Right lobe of liver (tissue), 6 donors: ENCODE results near the gene VAMP8. TPM values are rescaled to one million over a fixed set of nuclear protein-coding genes. Genes with fewer than 3 reads are reported as not detected.
A peak's percentile ranks its signal among the peaks of the same experiment; 100 is the strongest.
"Not testable (repeated sequence)": the region's sequence is repeated elsewhere in the genome, so short reads cannot be mapped to it uniquely, and the experiment has no call there.

ENCODE experiments used
- ATAC-seq, 4 donors: fragments of 200-7000 bp; cut with Tn5 transposase; one replicate each; pipeline ENCODE4 v1.9.1; 2020; ENCODE audit warnings: mild to moderate bottlenecking in 4 of 4, moderate library complexity in 4 of 4
- DNase-seq, 3 donors: peaks; one replicate each; pipeline ENCODE4 v3.0.0-alpha.2; 2020
- H3K27ac ChIP-seq, 3 donors: fragments of 200-600 bp; one replicate each; pipeline ENCODE4 v1.8.0; 2022
- H3K27me3 ChIP-seq, 2 donors: fragments of 200-600 bp; one replicate each; pipeline ENCODE4 v1.8.0; 2022
- H3K36me3 ChIP-seq, 4 donors: fragments of 200-600 bp; sonication (generic) in 1 of 4; one replicate each; pipeline versions ENCODE4 v1.5.1 to v1.8.0; 2017 to 2022; ENCODE audit warnings: control low read depth in 1 of 4
- H3K4me1 ChIP-seq, 4 donors: fragments of 200-600 bp; sonication (generic) in 1 of 4; one replicate each; pipeline versions ENCODE4 v1.5.1 to v1.8.0; 2017 to 2022; ENCODE audit warnings: control low read depth in 1 of 4
- H3K4me3 ChIP-seq, 3 donors: fragments of 200-600 bp; one replicate each; pipeline ENCODE4 v1.8.0; 2022
- H3K9me3 ChIP-seq, 4 donors: fragments of 200-600 bp; sonication (generic) in 1 of 4; one replicate each; pipeline versions ENCODE4 v1.5.1 to v1.8.0; 2017 to 2022; ENCODE audit warnings: control low read depth in 1 of 4
- CTCF ChIP-seq, 4 donors: fragments of 200-600 bp in 3 of 4; fragments of 450-650 bp in 1 of 4; IDR thresholded peaks; one replicate each; pipeline versions ENCODE4 v1.5.1 to v1.8.0; 2016 to 2022; ENCODE audit warnings: antibody characterized with exemption in 4 of 4, mild to moderate bottlenecking in 2 of 4
- POLR2A ChIP-seq: fragments of 450-650 bp; IDR thresholded peaks from one replicate; pipeline ENCODE4 v1.6.1; 2017; ENCODE audit warnings: antibody characterized with exemption, mild to moderate bottlenecking
- WGBS: methylation state at CpG from one replicate; pipeline ENCODE4 v1.1.6; 2018; ENCODE audit warnings: low coverage, low lambda C conversion rate; ENCODE audit not compliant: insufficient coverage; ENCODE audit errors: missing lambda C conversion rate; 5-methylcytosine and 5-hydroxymethylcytosine counted together
- intact Hi-C, 2 donors: fragments of 100-400 bp; cut with DNase I; formaldehyde crosslinking; loops; one replicate each; pipeline versions ENCODE4 v1.11.2 to v1.14.1; 2022
- total RNA-seq, 6 experiments: library from RNA; depleted of rRNA in 2 of 6; stranded (reverse); fragments of >200 nt in 2 of 6; fragmentation: NEBNext Ultra II Directional in 3 of 6; extraction: Animal tissue kit (Norgen Biotek cat#: 25700) in 3 of 6; gene quantifications; one replicate each; pipeline versions ENCODE4 v1.1.0 to v1.2.4, GENCODE V29; 2016 to 2023
- donor health status: DM: no; HTN: yes; CAD: no.
- donor health status: DM: no; HTN: no; CAD: no.
- donor health status: DM: no; HTN: no; CAD: no.
- donor health status: DM: no; HTN: yes; CAD: no.
- donor health status: DM: no; HTN: yes; CAD: no.

Gene VAMP8
- total RNA-seq, 6 experiments from 2014 or later: 59.5 to 107 (median 74.5) TPM

GRCh38 chr2:85600235-85600575 lies 22.8 kb downstream of the VAMP8 start:
- no peak for DNase-seq
- H3K27ac ChIP-seq: no peak overlapping the region
- intact Hi-C loops: no loop called here
- peaks cover 0 to 26% (median 3%) of the 10 kb centered on the region in 4 donors for H3K36me3 ChIP-seq
- no peaks in the 10 kb centered on the region for H3K9me3 ChIP-seq
- TF ChIP-seq POLR2A (no peak), CTCF (IDR thresholded peaks at IDR 0.05) (no peak)
- ATAC-seq: no peak
- WGBS: 90% methylated on average over 2 of the region's 3 CpGs
- peaks cover 0 to 51% (median 22%) of the 10 kb centered on the region in 4 donors for H3K4me1 ChIP-seq
- H3K4me3 ChIP-seq: no peak overlapping the region
- no peaks in the 10 kb centered on the region for H3K27me3 ChIP-seq

GRCh38 chr2:85600951-85601770 lies 23.8 kb downstream of the VAMP8 start:
- Histone ChIP-seq H3K27me3 (no peaks in the 10 kb centered on the region), H3K27ac (no peak overlapping the region), H3K4me1 (peaks cover 0 to 57% (median 25%) of the 10 kb centered on the region in 4 donors), H3K9me3 (no peaks in the 10 kb centered on the region), H3K36me3 (peaks cover 0 to 26% (median 3%) of the 10 kb centered on the region in 4 donors), H3K4me3 (peak overlapping the region; percentile 67 to 83 (median 81))
- DNase-seq: no peak
- TF ChIP-seq CTCF (IDR thresholded peaks at IDR 0.05) (no peak), POLR2A (no peak)
- ATAC-seq: no peak
- 63% methylated on average over 3 of the region's 6 CpGs for WGBS
- intact Hi-C loops: no loop called here

- ATAC-seq: peak; percentile 54 to 74 (median 69)
- Histone ChIP-seq H3K36me3 (peaks cover 0 to 26% (median 3%) of the 10 kb centered on the region in 4 donors), H3K9me3 (no peaks in the 10 kb centered on the region), H3K27ac (peak overlapping the region; percentile 72 to 78 (median 74)), H3K4me3 (peak overlapping the region; percentile 67 to 83 (median 81)), H3K4me1 (peaks cover 0 to 52% (median 21%) of the 10 kb centered on the region in 4 donors), H3K27me3 (no peaks in the 10 kb centered on the region)
- TF ChIP-seq CTCF (IDR thresholded peaks at IDR 0.05): no peak
- TF ChIP-seq POLR2A: no peak
- intact Hi-C loops: no loop called here
- 15% methylated on average over 8 of the region's 36 CpGs for WGBS
- peak; percentile 77 to 84 (median 83) for DNase-seq
Measured at GRCh38 chr2:85601771-85602475, 24.5 kb downstream of the VAMP8 start.

- Histone ChIP-seq H3K4me1 (peaks cover 0 to 49% (median 18%) of the 10 kb centered on the region in 4 donors), H3K27ac (peak within 1 kb of the TSS; percentile 72 to 78 (median 74)), H3K27me3 (no peaks in the 10 kb centered on the region), H3K36me3 (peaks cover 0 to 20% (median 0%) of the 10 kb centered on the region in 4 donors), H3K9me3 (no peaks in the 10 kb centered on the region), H3K4me3 (peak within 1 kb of the TSS; percentile 67 to 83 (median 81))
- peak; percentile 87 to 97 (median 90) for ATAC-seq
- peak; percentile 96 to 97 (median 96) for DNase-seq
- 0% methylated on average over 5 of the region's 73 CpGs for WGBS
- peak; percentile 97 for TF ChIP-seq POLR2A
- TF ChIP-seq CTCF (IDR thresholded peaks at IDR 0.05): peak; percentile 29 to 44 (median 41)
- intact Hi-C loops: no loop called here
Measured at GRCh38 chr2:85602476-85603234, 25.3 kb downstream of the VAMP8 start, which contains the start of gene TMEM150A. Gene TMEM150A, minus strand, starts transcription at chr2:85602698. Its CDS starts 750 bp downstream, at chr2:85601948.

GRCh38 chr2:85604133-85604444 lies 26.7 kb downstream of the VAMP8 start:
- peak overlapping the region in 1 of 3 donors; percentile 53 for H3K27ac ChIP-seq
- H3K27me3 ChIP-seq, intact Hi-C loops, DNase-seq, H3K9me3 ChIP-seq, ATAC-seq: not testable (repeated sequence)
- H3K36me3 ChIP-seq: peaks cover 0 to 20% (median 2%) of the 10 kb centered on the region in 4 donors
- 32% methylated on average over 3 of the region's 3 CpGs for WGBS
- H3K4me3 ChIP-seq: peak overlapping the region in 1 of 3 donors; percentile 83
- peaks cover 0 to 42% (median 13%) of the 10 kb centered on the region in 4 donors for H3K4me1 ChIP-seq
